B cell (primary cell): ENCODE results near the gene NDUFS4. TPM values are rescaled to one million over a fixed set of nuclear protein-coding genes. Genes with fewer than 3 reads are reported as not detected.

Experiments used
- ATAC-seq: fragments of 200-7000 bp; cut with Tn5 transposase; one replicate; pipeline ENCODE4 v1.10.0; 2021; ENCODE audit warnings: low read depth, mild to moderate bottlenecking, moderate number of reproducible peaks, moderate library complexity
- CTCF ChIA-PET: fragments of 350-600 bp; sonication (Branson Sonifier 250); formaldehyde crosslinking; loops from one replicate; lab custom pipeline; 2021; ENCODE audit warnings: antibody characterized with exemption, inconsistent platforms; lab: Charles Lee
- POLR2A ChIA-PET: fragments of 350-600 bp; sonication (Branson Sonifier 250); formaldehyde crosslinking; loops from one replicate; lab custom pipeline; 2021; ENCODE audit warnings: antibody characterized with exemption; lab: Charles Lee
- DNase-seq: peaks from one replicate; pipeline ENCODE4 v3.0.0; 2013
- H2AFZ ChIP-seq: 2 replicates; pipeline ENCODE4 v1.6.1; 2012; ENCODE audit warnings: mild to moderate bottlenecking, low read depth, low read length; ENCODE audit not compliant: insufficient read depth, poor library complexity, severe bottlenecking
- H3K27ac ChIP-seq, 2 donors: 1 replicate in 1 of 2; 2 replicates in 1 of 2; pipeline ENCODE4 v1.5.1; 2012 to 2013; ENCODE audit warnings: low read length in 2 of 2, mild to moderate bottlenecking in 2 of 2, moderate library complexity in 1 of 2
- H3K27me3 ChIP-seq, 4 experiments: fragments of 200-600 bp in 1 of 4; sonication (generic) in 1 of 4; replicated peaks in 1 of 4; 1 replicate in 2 of 4; 2 replicates in 2 of 4; pipeline versions ENCODE4 v1.6.1 to v1.7.0; 2013 to 2016; ENCODE audit warnings: low read length in 3 of 4, mild to moderate bottlenecking in 2 of 4, mixed read lengths in 1 of 4, moderate library complexity in 1 of 4; ENCODE audit not compliant: insufficient read depth in 4 of 4, control insufficient read depth in 3 of 4; ENCODE audit errors: control extremely low read depth in 1 of 4
- H3K36me3 ChIP-seq, 2 experiments: replicated peaks in 1 of 2; 1 replicate in 1 of 2; 2 replicates in 1 of 2; pipeline versions ENCODE4 v1.6.1 to v1.7.1; 2013; ENCODE audit warnings: low read length in 1 of 2; ENCODE audit not compliant: insufficient read depth in 2 of 2, control insufficient read depth in 1 of 2; ENCODE audit errors: control extremely low read depth in 1 of 2, extremely low read depth in 1 of 2
- H3K4me1 ChIP-seq, 2 donors: fragments of 200-600 bp in 1 of 2; sonication (generic) in 1 of 2; 1 replicate in 1 of 2; 2 replicates in 1 of 2; pipeline versions ENCODE4 v1.5.1 to v1.6.1; 2013 to 2017; ENCODE audit warnings: low read length in 2 of 2; ENCODE audit not compliant: control insufficient read depth in 2 of 2, insufficient read depth in 2 of 2
- H3K4me2 ChIP-seq: replicated peaks from 2 replicates; pipeline ENCODE3; 2012; ENCODE audit warnings: mild to moderate bottlenecking, low read depth, low read length; ENCODE audit not compliant: poor library complexity, severe bottlenecking
- H3K4me3 ChIP-seq, 5 experiments: fragments of 200-600 bp in 1 of 5; sonication (generic) in 1 of 5; 1 replicate in 3 of 5; 2 replicates in 2 of 5; pipeline versions ENCODE4 v1.5.1 to v1.7.0; 2011 to 2016; ENCODE audit warnings: low read length in 4 of 5, mild to moderate bottlenecking in 4 of 5, low read depth in 2 of 5, control low read depth in 1 of 5, moderate library complexity in 1 of 5; ENCODE audit not compliant: insufficient read depth in 1 of 5; ENCODE audit errors: control extremely low read depth in 1 of 5, extremely low read depth in 1 of 5
- H3K79me2 ChIP-seq: fragments of 200-600 bp; sonication (generic); one replicate; pipeline ENCODE4 v1.6.0; 2016; ENCODE audit warnings: low read length; ENCODE audit not compliant: control insufficient read depth, insufficient read depth
- H3K9ac ChIP-seq: fragments of 200-600 bp; sonication (generic); 2 replicates; pipeline ENCODE4 v1.6.1; 2017; ENCODE audit warnings: mild to moderate bottlenecking, low read length, moderate library complexity
- H3K9me3 ChIP-seq, 3 donors: one replicate each; pipeline versions ENCODE4 v1.6.1 to v1.7.1; 2013; ENCODE audit warnings: low read length in 2 of 3; ENCODE audit not compliant: control insufficient read depth in 2 of 3, insufficient read depth in 1 of 3; ENCODE audit errors: control extremely low read depth in 1 of 3
- H4K20me1 ChIP-seq: 2 replicates; pipeline ENCODE4 v1.6.0; 2012; ENCODE audit warnings: mild to moderate bottlenecking, low read length; ENCODE audit not compliant: insufficient read depth, control insufficient read depth, poor library complexity, severe bottlenecking
- H3K27ac Mint-ChIP-seq: one replicate; pipeline ENCODE4 v1.8.0; 2021; ENCODE audit warnings: mixed read lengths
- H3K27me3 Mint-ChIP-seq: one replicate; pipeline ENCODE4 v1.8.0; 2021; ENCODE audit warnings: mixed read lengths
- H3K4me1 Mint-ChIP-seq: one replicate; pipeline ENCODE4 v1.8.0; 2021; ENCODE audit warnings: mixed read lengths
- H3K4me3 Mint-ChIP-seq: one replicate; pipeline ENCODE4 v1.8.0; 2021; ENCODE audit warnings: mixed read lengths
- H3K9me3 Mint-ChIP-seq: one replicate; pipeline ENCODE4 v1.8.0; 2022; ENCODE audit warnings: mixed read lengths; ENCODE audit not compliant: insufficient read depth
- EZH2 ChIP-seq: IDR thresholded peaks from 2 replicates; pipeline ENCODE4 v1.6.1; 2012; ENCODE audit warnings: borderline replicate concordance, low read depth, mild to moderate bottlenecking, moderate library complexity, low read length; ENCODE audit not compliant: insufficient read depth, poor library complexity, severe bottlenecking
- WGBS: methylation state at CpG from one replicate; pipeline ENCODE4 v1.1.5; 2013; ENCODE audit warnings: missing lambda C conversion rate; ENCODE audit not compliant: insufficient coverage; 5-methylcytosine and 5-hydroxymethylcytosine counted together
- intact Hi-C: fragments of 100-400 bp; cut with micrococcal nuclease; formaldehyde crosslinking; loops from one replicate; pipeline ENCODE4 v1.10.0; 2022
- polyA plus RNA-seq: library from polyadenylated mRNA; depleted of rRNA; stranded (reverse); fragments of >200 nt; gene quantifications from 2 replicates; pipeline ENCODE4 v1.2.3, GENCODE V29; 2012
- total RNA-seq, 2 donors: library from RNA; stranded (reverse); fragments of 120-200 nt in 1 of 2; gene quantifications; 1 replicate in 1 of 2; 2 replicates in 1 of 2; pipeline versions ENCODE4 v1.2.3 to v1.2.4, GENCODE V29; 2013 to 2022
- TF ChIP-seq, protein P1 (sequence below): fragments of 200-600 bp; IDR thresholded peaks from one replicate; pipeline ENCODE4 v1.8.0; 2022; ENCODE audit warnings: antibody characterized with exemption, mild to moderate bottlenecking

Gene NDUFS4
- total and polyA plus RNA-seq, 2 donors (not counting 1 experiment from before 2014, with no cell fraction given): 24.0 to 29.0 TPM

DNA sequence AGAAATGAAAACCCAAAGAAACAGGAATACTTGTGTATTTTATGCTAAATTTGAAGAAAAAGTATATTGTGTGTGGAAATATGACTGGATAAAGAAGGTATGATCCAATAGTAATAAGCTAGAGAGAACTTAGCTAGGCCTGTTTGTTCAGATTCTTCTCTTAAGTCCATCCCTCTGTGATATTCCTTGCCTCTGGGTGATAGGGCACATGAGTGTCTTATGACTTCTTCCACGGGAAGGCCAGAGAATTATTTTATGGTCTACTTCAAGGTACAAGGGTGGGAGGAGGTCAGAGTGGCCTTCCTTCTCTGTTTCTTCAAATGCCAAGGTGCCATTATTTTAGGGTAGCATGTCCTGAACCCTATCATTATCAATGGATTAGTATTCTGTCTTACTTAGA is 113.7 kb downstream of the NDUFS4 start:
- no peaks in the 10 kb centered on the region for H3K27me3 Mint-ChIP-seq

DNA sequence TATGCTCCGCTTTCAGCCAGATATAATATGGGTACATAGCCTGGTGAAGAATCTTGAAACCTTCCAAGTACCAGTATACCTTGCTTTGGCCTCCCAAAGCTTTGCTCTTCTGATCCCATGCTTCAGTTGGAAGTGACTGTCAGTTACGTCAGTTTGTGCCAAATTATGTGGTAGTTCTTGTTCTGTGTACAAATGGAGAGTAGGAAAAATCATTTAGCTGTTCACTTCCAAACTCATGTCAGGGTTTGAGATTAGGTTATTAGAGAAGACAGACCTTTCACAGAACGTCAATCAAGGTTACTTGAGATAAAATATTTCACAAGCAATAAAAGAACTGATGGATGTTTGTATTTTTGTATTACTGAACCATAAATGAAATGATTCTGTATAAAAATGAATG is 117.2 kb downstream of the NDUFS4 start:
- no CpG with 5 or more reads among the region's 3 CpGs for WGBS
- no peak overlapping the region for H3K4me3 ChIP-seq
- H3K9ac ChIP-seq: no peak overlapping the region
- H4K20me1 ChIP-seq: no peaks in the 10 kb centered on the region
- no peaks in the 10 kb centered on the region for H3K4me1 Mint-ChIP-seq
- POLR2A ChIA-PET: no interaction called here
- no peaks in the 10 kb centered on the region for H3K4me1 ChIP-seq
- H2AFZ ChIP-seq: no peak overlapping the region
- H3K4me3 Mint-ChIP-seq: no peak overlapping the region
- no peaks in the 10 kb centered on the region for H3K27me3 ChIP-seq
- no peak for TF ChIP-seq EZH2
- ATAC-seq (no peak), DNase-seq (no peak)
- CTCF ChIA-PET: no interaction called here
- H3K9me3 ChIP-seq: no peaks in the 10 kb centered on the region
- H3K27ac Mint-ChIP-seq: no peak overlapping the region
- no peaks in the 10 kb centered on the region for H3K9me3 Mint-ChIP-seq
- intact Hi-C loops: no loop called here
- H3K36me3 ChIP-seq: peaks cover 0 to 3% of the 10 kb centered on the region in 2 experiments
- H3K79me2 ChIP-seq: no peaks in the 10 kb centered on the region
- no peaks in the 10 kb centered on the region for H3K27me3 Mint-ChIP-seq
- no peak overlapping the region for H3K4me2 ChIP-seq
- H3K27ac ChIP-seq: no peak overlapping the region

More for the DNA sequence above, 113.7 kb downstream of the NDUFS4 start:
- ChIA-PET CTCF (no interaction called here), POLR2A (no interaction called here)
- Histone ChIP-seq H3K27me3 (no peaks in the 10 kb centered on the region), H2AFZ (no peak overlapping the region), H3K4me2 (no peak overlapping the region), H3K79me2 (no peaks in the 10 kb centered on the region), H3K4me1 (no peaks in the 10 kb centered on the region), H3K9me3 (no peaks in the 10 kb centered on the region), H4K20me1 (no peaks in the 10 kb centered on the region), H3K4me3 (no peak overlapping the region), H3K27ac (no peak overlapping the region), H3K9ac (no peak overlapping the region), H3K36me3 (no peaks in the 10 kb centered on the region)
- intact Hi-C loops: no loop called here
- Mint-ChIP-seq H3K27ac (no peak overlapping the region), H3K9me3 (no peaks in the 10 kb centered on the region), H3K4me1 (no peaks in the 10 kb centered on the region), H3K4me3 (no peak overlapping the region)
- TF ChIP-seq, protein P1, sequence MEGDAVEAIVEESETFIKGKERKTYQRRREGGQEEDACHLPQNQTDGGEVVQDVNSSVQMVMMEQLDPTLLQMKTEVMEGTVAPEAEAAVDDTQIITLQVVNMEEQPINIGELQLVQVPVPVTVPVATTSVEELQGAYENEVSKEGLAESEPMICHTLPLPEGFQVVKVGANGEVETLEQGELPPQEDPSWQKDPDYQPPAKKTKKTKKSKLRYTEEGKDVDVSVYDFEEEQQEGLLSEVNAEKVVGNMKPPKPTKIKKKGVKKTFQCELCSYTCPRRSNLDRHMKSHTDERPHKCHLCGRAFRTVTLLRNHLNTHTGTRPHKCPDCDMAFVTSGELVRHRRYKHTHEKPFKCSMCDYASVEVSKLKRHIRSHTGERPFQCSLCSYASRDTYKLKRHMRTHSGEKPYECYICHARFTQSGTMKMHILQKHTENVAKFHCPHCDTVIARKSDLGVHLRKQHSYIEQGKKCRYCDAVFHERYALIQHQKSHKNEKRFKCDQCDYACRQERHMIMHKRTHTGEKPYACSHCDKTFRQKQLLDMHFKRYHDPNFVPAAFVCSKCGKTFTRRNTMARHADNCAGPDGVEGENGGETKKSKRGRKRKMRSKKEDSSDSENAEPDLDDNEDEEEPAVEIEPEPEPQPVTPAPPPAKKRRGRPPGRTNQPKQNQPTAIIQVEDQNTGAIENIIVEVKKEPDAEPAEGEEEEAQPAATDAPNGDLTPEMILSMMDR: no peak
- no peak for TF ChIP-seq EZH2
- WGBS: no CpG with 5 or more reads among the region's 1 CpG
- DNase-seq (no peak), ATAC-seq (no peak)
